ENCODE results near the gene TCF4. TPM values are rescaled to one million over a fixed set of nuclear protein-coding genes. Genes with fewer than 3 reads are reported as not detected.

Gene TCF4
- total and polyA plus RNA-seq, 2 experiments from 2014 or later, result 77.7 to 89.2 TPM

GRCh38 chr18:55418439-55418838, 169.6 kb downstream of the TCF4 start (continued):
- TF ChIP-seq ZNF462 (CRISPR knock-in tag; IDR thresholded peaks at IDR 0.05) (no peak), CREB1 (CRISPR knock-in tag; IDR thresholded peaks at IDR 0.05; ENCODE audit: low read depth) (no peak), POLR2AphosphoS5 (IDR thresholded peaks at IDR 0.05; ENCODE audit: low read depth) (no peak), ZNF114 (CRISPR knock-in tag; IDR thresholded peaks at IDR 0.05) (no peak), EZH2 (IDR thresholded peaks at IDR 0.05; ENCODE audit: low read depth, unreplicated experiment) (no peak), ZNF331 (CRISPR knock-in tag; IDR thresholded peaks at IDR 0.05; ENCODE audit: low read depth) (no peak), JUNB (IDR thresholded peaks at IDR 0.05; ENCODE audit: unreplicated experiment) (no peak), EZH2phosphoT487 (IDR thresholded peaks at IDR 0.05; ENCODE audit: unreplicated experiment) (no peak), NANOG (IDR thresholded peaks at IDR 0.05; ENCODE audit: borderline replicate concordance) (no peak), STAT1 (IDR thresholded peaks at IDR 0.05; ENCODE audit: unreplicated experiment) (no peak)
- TF ChIP-seq, protein P1, sequence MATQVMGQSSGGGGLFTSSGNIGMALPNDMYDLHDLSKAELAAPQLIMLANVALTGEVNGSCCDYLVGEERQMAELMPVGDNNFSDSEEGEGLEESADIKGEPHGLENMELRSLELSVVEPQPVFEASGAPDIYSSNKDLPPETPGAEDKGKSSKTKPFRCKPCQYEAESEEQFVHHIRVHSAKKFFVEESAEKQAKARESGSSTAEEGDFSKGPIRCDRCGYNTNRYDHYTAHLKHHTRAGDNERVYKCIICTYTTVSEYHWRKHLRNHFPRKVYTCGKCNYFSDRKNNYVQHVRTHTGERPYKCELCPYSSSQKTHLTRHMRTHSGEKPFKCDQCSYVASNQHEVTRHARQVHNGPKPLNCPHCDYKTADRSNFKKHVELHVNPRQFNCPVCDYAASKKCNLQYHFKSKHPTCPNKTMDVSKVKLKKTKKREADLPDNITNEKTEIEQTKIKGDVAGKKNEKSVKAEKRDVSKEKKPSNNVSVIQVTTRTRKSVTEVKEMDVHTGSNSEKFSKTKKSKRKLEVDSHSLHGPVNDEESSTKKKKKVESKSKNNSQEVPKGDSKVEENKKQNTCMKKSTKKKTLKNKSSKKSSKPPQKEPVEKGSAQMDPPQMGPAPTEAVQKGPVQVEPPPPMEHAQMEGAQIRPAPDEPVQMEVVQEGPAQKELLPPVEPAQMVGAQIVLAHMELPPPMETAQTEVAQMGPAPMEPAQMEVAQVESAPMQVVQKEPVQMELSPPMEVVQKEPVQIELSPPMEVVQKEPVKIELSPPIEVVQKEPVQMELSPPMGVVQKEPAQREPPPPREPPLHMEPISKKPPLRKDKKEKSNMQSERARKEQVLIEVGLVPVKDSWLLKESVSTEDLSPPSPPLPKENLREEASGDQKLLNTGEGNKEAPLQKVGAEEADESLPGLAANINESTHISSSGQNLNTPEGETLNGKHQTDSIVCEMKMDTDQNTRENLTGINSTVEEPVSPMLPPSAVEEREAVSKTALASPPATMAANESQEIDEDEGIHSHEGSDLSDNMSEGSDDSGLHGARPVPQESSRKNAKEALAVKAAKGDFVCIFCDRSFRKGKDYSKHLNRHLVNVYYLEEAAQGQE (IDR thresholded peaks at IDR 0.05; ENCODE audit: unreplicated experiment), result no peak
- TF ChIP-seq, protein P2, sequence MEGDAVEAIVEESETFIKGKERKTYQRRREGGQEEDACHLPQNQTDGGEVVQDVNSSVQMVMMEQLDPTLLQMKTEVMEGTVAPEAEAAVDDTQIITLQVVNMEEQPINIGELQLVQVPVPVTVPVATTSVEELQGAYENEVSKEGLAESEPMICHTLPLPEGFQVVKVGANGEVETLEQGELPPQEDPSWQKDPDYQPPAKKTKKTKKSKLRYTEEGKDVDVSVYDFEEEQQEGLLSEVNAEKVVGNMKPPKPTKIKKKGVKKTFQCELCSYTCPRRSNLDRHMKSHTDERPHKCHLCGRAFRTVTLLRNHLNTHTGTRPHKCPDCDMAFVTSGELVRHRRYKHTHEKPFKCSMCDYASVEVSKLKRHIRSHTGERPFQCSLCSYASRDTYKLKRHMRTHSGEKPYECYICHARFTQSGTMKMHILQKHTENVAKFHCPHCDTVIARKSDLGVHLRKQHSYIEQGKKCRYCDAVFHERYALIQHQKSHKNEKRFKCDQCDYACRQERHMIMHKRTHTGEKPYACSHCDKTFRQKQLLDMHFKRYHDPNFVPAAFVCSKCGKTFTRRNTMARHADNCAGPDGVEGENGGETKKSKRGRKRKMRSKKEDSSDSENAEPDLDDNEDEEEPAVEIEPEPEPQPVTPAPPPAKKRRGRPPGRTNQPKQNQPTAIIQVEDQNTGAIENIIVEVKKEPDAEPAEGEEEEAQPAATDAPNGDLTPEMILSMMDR (conservative IDR thresholded peaks at IDR 0.05; ENCODE audit: low read depth in 2 of 2), result no peak

Measured in GM23338 (cell line).